Epithelial cell of esophagus (primary cell): ENCODE results near the gene KIZ.
A peak's percentile ranks its signal among the peaks of the same experiment; 100 is the strongest.
"Not testable (repeated sequence)": the region's sequence is repeated elsewhere in the genome, so short reads cannot be mapped to it uniquely, and the experiment has no call there.

Experiments used
- DNase-seq: peaks from one replicate; pipeline ENCODE4 v3.0.0; 2010; ENCODE audit warnings: low read depth
- H3K4me3 ChIP-seq: 2 replicates; pipeline ENCODE4 v1.5.1; 2011; ENCODE audit warnings: mild to moderate bottlenecking, low read length, control low read depth
- CTCF ChIP-seq: IDR thresholded peaks from 2 replicates; pipeline ENCODE4 v1.5.1; 2011; ENCODE audit warnings: low read depth, mild to moderate bottlenecking, low read length, control low read depth, inconsistent platforms; ENCODE audit not compliant: insufficient read depth; ENCODE audit errors: missing control alignments

The KIZ gene

GRCh38 chr20:21241406-21241805, 115.5 kb downstream of the KIZ start:
- DNase-seq: no peak
- no peak overlapping the region for H3K4me3 ChIP-seq
- no peak for TF ChIP-seq CTCF

GRCh38 chr20:21243811-21244210, 117.9 kb downstream of the KIZ start:
- TF ChIP-seq CTCF: no peak
- DNase-seq: no peak
- H3K4me3 ChIP-seq: no peak overlapping the region

- H3K4me3 ChIP-seq: no peak overlapping the region
- no peak for DNase-seq
- TF ChIP-seq CTCF: no peak
Observed at GRCh38 chr20:21244808-21245207, 118.9 kb downstream of the KIZ start.

- TF ChIP-seq CTCF: no peak
- peak; percentile 49 for DNase-seq
- no peak overlapping the region for H3K4me3 ChIP-seq
Observed at GRCh38 chr20:21246161-21246560, 120.3 kb downstream of the KIZ start.

GRCh38 chr20:21247603-21248095, 121.8 kb downstream of the KIZ start:
- H3K4me3 ChIP-seq, DNase-seq: not testable (repeated sequence)

- no peak for TF ChIP-seq CTCF
- peak; percentile 72 for DNase-seq
- H3K4me3 ChIP-seq: no peak overlapping the region
Observed at GRCh38 chr20:21251278-21251677, 125.4 kb downstream of the KIZ start.

- no peak for DNase-seq
- no peak for TF ChIP-seq CTCF
Observed at GRCh38 chr20:21257192-21257591, 131.3 kb downstream of the KIZ start.

GRCh38 chr20:21258411-21258810, 132.5 kb downstream of the KIZ start:
- DNase-seq: no peak
- no peak overlapping the region for H3K4me3 ChIP-seq
- TF ChIP-seq CTCF: no peak

More at GRCh38 chr20:21257192-21257591, 131.3 kb downstream of the KIZ start:
- H3K4me3 ChIP-seq: no peak overlapping the region
